Liver (tissue), 3 donors: Measurements from ENCODE around the gene RWDD3.

Experiments used
- ATF3 ChIP-seq: IDR thresholded peaks from 2 replicates; pipeline ENCODE4 v1.6.1; 2016; ENCODE audit warnings: antibody characterized with exemption
- CTCF ChIP-seq: fragments of 150-350 bp; IDR thresholded peaks from 2 replicates; pipeline ENCODE4 v1.5.1; 2017; ENCODE audit warnings: improper control_type of control experiment, low read depth, low read length; ENCODE audit not compliant: missing input control
- EGR1 ChIP-seq, 2 donors: IDR thresholded peaks; 2 replicates each; pipeline ENCODE4 v1.6.1; 2016 to 2018; ENCODE audit warnings: antibody characterized with exemption in 2 of 2, low read depth in 2 of 2
- FOXA1 ChIP-seq: IDR thresholded peaks from 2 replicates; pipeline ENCODE4 v1.6.1; 2016; ENCODE audit warnings: antibody characterized with exemption
- GABPA ChIP-seq, 2 donors: IDR thresholded peaks in 1 of 2; conservative IDR thresholded peaks in 1 of 2; 2 replicates each; pipeline ENCODE4 v1.6.1; 2016; ENCODE audit warnings: antibody characterized with exemption in 2 of 2, mild to moderate bottlenecking in 1 of 2, moderate library complexity in 1 of 2
- JUND ChIP-seq, 2 donors: IDR thresholded peaks; 2 replicates each; pipeline ENCODE4 v1.6.1; 2016; ENCODE audit warnings: antibody characterized with exemption in 2 of 2
- MAX ChIP-seq: IDR thresholded peaks from 2 replicates; pipeline ENCODE4 v1.6.1; 2016; ENCODE audit warnings: antibody characterized with exemption
- RAD21 ChIP-seq, 2 donors: IDR thresholded peaks; 2 replicates each; pipeline ENCODE4 v1.6.1; 2016; ENCODE audit warnings: antibody characterized with exemption in 2 of 2, mild to moderate bottlenecking in 2 of 2
- REST ChIP-seq: IDR thresholded peaks from 2 replicates; pipeline ENCODE4 v1.6.1; 2016; ENCODE audit warnings: antibody characterized with exemption, mild to moderate bottlenecking
- SP1 ChIP-seq: IDR thresholded peaks from 2 replicates; pipeline ENCODE4 v1.6.1; 2018; ENCODE audit warnings: antibody characterized with exemption, mild to moderate bottlenecking
- TAF1 ChIP-seq: conservative IDR thresholded peaks from 2 replicates; pipeline ENCODE4 v1.6.1; 2016; ENCODE audit warnings: antibody characterized with exemption, mild to moderate bottlenecking
- YY1 ChIP-seq: IDR thresholded peaks from 2 replicates; pipeline ENCODE4 v1.6.1; 2016; ENCODE audit warnings: antibody characterized with exemption, mild to moderate bottlenecking
- TF ChIP-seq, protein P1 (sequence below): IDR thresholded peaks from 2 replicates; pipeline ENCODE4 v1.6.1; 2016; ENCODE audit warnings: antibody characterized with exemption
- donor health status: healthy.
- donor health status: healthy.

- TF ChIP-seq EGR1 (IDR thresholded peaks at IDR 0.05; ENCODE audit: low read depth in 2 of 2) (no peak), CTCF (no peak), TAF1 (no peak), RAD21 (IDR thresholded peaks at IDR 0.05) (no peak), REST (no peak), GABPA (IDR thresholded peaks at IDR 0.05 in 1 of 2, conservative IDR thresholded peaks at IDR 0.05 in 1 of 2) (no peak), MAX (no peak), JUND (IDR thresholded peaks at IDR 0.05) (no peak), YY1 (no peak), FOXA1 (no peak), ATF3 (no peak), SP1 (no peak)
- TF ChIP-seq, protein P1, sequence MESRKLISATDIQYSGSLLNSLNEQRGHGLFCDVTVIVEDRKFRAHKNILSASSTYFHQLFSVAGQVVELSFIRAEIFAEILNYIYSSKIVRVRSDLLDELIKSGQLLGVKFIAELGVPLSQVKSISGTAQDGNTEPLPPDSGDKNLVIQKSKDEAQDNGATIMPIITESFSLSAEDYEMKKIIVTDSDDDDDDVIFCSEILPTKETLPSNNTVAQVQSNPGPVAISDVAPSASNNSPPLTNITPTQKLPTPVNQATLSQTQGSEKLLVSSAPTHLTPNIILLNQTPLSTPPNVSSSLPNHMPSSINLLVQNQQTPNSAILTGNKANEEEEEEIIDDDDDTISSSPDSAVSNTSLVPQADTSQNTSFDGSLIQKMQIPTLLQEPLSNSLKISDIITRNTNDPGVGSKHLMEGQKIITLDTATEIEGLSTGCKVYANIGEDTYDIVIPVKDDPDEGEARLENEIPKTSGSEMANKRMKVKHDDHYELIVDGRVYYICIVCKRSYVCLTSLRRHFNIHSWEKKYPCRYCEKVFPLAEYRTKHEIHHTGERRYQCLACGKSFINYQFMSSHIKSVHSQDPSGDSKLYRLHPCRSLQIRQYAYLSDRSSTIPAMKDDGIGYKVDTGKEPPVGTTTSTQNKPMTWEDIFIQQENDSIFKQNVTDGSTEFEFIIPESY: no peak
Measured at GRCh38 chr1:95247607-95248006, 13.6 kb downstream of the RWDD3 start.
